HG03442 (cell line): ENCODE measurements around the gene GIMD1.

Experiments
- ATAC-seq: cut with Tn5 transposase; IDR thresholded peaks from one replicate; pipeline ENCODE4 v1.9.1; 2021; ENCODE audit warnings: mild to moderate bottlenecking, moderate library complexity; ENCODE audit not compliant: unreplicated experiment

Gene GIMD1

DNA sequence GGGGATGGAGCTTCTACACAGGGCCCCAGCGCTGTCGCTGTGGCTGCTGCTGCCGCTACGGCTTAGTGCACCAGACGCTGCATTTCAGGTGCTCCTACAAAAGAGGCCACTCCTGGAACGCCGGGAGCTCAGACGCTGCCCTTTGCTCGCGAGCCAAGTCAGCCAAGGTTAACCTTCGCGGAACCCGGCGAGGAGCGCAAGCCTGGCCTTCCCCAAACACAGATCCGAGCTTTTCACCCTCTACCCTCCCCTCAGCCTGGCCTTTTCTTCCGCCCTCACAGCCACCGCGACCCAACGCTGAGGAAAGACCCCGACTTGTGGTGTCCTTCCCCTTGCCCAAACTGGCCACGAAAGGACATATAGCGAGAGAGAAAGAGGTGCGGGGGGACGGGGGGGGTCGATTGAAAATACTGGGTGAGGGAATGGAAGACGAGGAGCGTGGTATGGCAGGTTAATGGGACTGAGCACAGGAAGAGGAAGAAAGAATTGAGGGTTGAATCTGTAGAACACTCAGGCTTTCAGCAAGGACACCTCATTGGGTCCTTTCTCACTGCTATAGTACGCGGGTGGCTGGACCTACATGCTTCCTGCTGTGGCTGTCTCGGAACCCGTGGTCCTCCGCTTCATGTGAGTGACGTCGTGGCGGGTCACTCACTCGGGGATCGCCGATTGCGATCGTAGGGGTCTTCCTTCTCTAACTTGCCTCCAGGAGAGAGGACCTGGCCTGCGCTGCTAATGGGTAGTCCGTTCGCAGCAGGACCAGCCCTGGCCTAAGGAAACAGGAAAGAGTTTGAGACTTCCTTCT, 52.4 kb downstream of the GIMD1 start, which contains the start of the genes AIMP1 and TBCK:
TSS of gene AIMP1 (plus strand) at position 583 of the 805 bp plus-strand sequence. CDS start 8,460 bp downstream, outside the sequence.
TSS of gene TBCK (minus strand) at position 242 of the 805 bp plus-strand sequence. CDS start 7,249 bp downstream, outside the sequence.
- peak; percentile 79 for ATAC-seq

DNA sequence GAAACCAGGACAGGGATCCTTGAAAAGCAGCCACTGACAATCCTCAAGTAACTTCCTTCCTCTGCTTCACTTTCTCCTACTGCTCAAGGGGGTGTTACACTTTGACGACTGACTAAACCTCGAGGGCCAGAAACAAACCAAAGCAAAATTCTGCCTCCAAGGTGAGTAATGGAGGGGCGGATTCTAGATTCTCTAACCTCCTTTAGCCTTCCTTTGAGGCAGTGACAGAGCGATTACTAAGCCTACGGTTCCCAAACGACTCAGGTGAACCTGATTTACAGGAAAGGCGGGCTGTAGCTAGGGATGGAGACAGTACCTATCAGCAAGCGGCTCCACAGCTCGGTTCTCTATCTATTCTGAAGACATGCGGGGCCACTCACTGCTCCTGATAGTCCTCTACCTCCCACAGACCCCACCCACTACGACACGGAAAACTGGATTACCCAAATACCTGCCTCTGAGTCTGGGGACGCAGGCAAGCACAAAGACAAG, 53.1 kb downstream of the GIMD1 start:
- peak; percentile 17 for ATAC-seq

DNA sequence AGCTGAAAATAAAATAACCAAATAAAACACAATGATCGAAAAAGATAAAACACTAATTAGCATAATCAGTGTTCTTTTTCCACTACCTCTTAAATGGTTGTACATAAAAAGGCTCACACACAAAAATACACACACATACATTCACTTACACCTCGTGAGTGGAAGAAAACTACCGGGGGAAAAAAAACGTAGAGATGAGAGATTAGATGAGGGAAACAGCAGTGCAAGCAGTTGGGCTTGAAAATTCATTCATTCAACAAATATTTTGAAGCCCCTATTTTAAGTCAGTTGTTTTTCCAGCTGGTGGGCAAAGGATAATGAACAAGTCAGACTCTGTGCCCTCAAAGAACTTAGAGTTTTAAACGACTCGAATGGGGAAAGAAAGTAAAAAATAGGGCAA, 53.6 kb downstream of the GIMD1 start:
- no peak for ATAC-seq

DNA sequence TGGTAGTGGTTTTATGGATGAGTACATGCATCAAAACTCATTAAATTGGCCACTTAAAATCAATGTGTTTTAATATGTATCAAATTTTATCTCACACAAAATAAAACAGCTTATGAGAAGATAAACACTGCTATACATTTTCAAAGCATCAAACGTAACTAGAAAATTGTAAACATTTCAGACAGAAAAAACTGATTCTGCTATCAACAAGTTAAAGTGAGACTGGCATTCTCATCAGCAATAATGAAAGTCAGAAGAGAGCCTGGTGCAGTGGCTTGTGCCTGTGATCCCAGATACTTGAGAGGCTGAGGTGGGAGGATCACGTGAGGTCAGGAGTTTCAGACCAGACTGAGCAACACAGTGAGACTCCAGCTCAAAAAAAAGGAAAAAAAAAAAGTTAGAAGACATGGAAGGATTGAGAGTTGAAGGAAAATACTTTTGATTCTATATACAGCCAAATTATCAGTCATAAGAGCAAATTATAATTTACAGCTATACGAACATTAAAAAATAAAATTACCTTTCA, 55.5 kb downstream of the GIMD1 start:
- no peak for ATAC-seq

DNA sequence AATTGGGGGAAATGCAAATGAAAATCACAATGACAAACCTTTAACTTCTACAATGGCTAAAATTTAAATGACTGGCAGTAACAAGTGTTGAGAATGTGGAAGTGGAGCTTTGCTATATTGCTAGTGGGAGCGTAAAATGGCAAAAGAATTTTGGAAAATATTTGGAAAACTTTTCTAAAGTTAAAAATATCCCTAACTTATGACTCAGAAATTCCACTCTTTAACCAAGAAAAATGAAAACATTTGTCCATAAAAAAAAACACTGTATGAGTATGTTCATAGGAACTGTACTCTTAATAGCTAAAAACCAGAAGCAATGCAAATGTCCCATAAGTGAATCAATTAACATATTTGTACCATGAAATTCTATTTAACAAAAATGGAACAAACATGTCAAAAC, 56.2 kb downstream of the GIMD1 start:
- no peak for ATAC-seq
